ENCODE measurements around the gene CLEC4E. TPM values are rescaled to one million over a fixed set of nuclear protein-coding genes. Genes with fewer than 3 reads are reported as not detected.
"Not testable (repeated sequence)": the region's sequence is repeated elsewhere in the genome, so short reads cannot be mapped to it uniquely, and the experiment has no call there.

The CLEC4E gene
- polyA plus RNA-seq: not detected in 2 replicates
- not detected in 2 replicates for polyA minus RNA-seq

- H3K9me3 ChIP-seq (ENCODE audit: low read length); H3F3A ChIP-seq (ENCODE audit: insufficient read depth, low read length, poor library complexity, severe bottlenecking); H3K27me3 ChIP-seq (ENCODE audit: insufficient read depth, low read depth, low read length); H3K4me2 ChIP-seq (ENCODE audit: low read length); H3K79me2 ChIP-seq (replicated peaks; ENCODE audit: insufficient read depth, low read length); H3K9me2 ChIP-seq (ENCODE audit: insufficient read depth, low read length); H3K36me3 ChIP-seq (ENCODE audit: insufficient read depth, low read length); H3K27ac ChIP-seq (ENCODE audit: low read length); H3K9ac ChIP-seq (ENCODE audit: low read length); H2AFZ ChIP-seq (ENCODE audit: low read depth, low read length); H3K4me3 ChIP-seq (ENCODE audit: low read length); H4K20me1 ChIP-seq (ENCODE audit: insufficient read depth): not testable (repeated sequence)
Observed at GRCh38 chr12:8540831-8541230, at the start of gene CLEC4E. Gene CLEC4E (minus strand): TSS chr12:8540905. CDS start chr12:8540797, 108 bp downstream.

- no peaks in the 10 kb centered on the region for H3K9me3 ChIP-seq (ENCODE audit: low read length)
- H3K9me2 ChIP-seq (ENCODE audit: insufficient read depth, low read length): no peaks in the 10 kb centered on the region
- H3K4me3 ChIP-seq (ENCODE audit: low read length): no peak overlapping the region
- H3K4me2 ChIP-seq (ENCODE audit: low read length): no peak overlapping the region
- no peaks in the 10 kb centered on the region for H3F3A ChIP-seq (ENCODE audit: insufficient read depth, low read length, poor library complexity, severe bottlenecking)
- no peaks in the 10 kb centered on the region for H3K27me3 ChIP-seq (ENCODE audit: insufficient read depth, low read depth, low read length)
- H3K79me2 ChIP-seq (replicated peaks; ENCODE audit: insufficient read depth, low read length): no peaks in the 10 kb centered on the region
- no peak overlapping the region for H3K9ac ChIP-seq (ENCODE audit: low read length)
- no peak overlapping the region for H3K27ac ChIP-seq (ENCODE audit: low read length)
- H2AFZ ChIP-seq (ENCODE audit: low read depth, low read length): no peak overlapping the region
- no peaks in the 10 kb centered on the region for H4K20me1 ChIP-seq (ENCODE audit: insufficient read depth)
- no peaks in the 10 kb centered on the region for H3K36me3 ChIP-seq (ENCODE audit: insufficient read depth, low read length)
- TF ChIP-seq, protein P1, sequence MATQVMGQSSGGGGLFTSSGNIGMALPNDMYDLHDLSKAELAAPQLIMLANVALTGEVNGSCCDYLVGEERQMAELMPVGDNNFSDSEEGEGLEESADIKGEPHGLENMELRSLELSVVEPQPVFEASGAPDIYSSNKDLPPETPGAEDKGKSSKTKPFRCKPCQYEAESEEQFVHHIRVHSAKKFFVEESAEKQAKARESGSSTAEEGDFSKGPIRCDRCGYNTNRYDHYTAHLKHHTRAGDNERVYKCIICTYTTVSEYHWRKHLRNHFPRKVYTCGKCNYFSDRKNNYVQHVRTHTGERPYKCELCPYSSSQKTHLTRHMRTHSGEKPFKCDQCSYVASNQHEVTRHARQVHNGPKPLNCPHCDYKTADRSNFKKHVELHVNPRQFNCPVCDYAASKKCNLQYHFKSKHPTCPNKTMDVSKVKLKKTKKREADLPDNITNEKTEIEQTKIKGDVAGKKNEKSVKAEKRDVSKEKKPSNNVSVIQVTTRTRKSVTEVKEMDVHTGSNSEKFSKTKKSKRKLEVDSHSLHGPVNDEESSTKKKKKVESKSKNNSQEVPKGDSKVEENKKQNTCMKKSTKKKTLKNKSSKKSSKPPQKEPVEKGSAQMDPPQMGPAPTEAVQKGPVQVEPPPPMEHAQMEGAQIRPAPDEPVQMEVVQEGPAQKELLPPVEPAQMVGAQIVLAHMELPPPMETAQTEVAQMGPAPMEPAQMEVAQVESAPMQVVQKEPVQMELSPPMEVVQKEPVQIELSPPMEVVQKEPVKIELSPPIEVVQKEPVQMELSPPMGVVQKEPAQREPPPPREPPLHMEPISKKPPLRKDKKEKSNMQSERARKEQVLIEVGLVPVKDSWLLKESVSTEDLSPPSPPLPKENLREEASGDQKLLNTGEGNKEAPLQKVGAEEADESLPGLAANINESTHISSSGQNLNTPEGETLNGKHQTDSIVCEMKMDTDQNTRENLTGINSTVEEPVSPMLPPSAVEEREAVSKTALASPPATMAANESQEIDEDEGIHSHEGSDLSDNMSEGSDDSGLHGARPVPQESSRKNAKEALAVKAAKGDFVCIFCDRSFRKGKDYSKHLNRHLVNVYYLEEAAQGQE (IDR thresholded peaks at IDR 0.05; ENCODE audit: borderline replicate concordance): no peak
- TF ChIP-seq RAD21 (conservative IDR thresholded peaks at IDR 0.05) (no peak), EZH2 (IDR thresholded peaks at IDR 0.05; ENCODE audit: borderline replicate concordance, insufficient read depth, low read length, poor library complexity, severe bottlenecking) (no peak), POLR2AphosphoS5 (IDR thresholded peaks at IDR 0.05) (no peak), CTCF (IDR thresholded peaks at IDR 0.05; ENCODE audit: poor library complexity, severe bottlenecking) (no peak), TAF1 (IDR thresholded peaks at IDR 0.05; ENCODE audit: low read depth) (no peak), SMC3 (conservative IDR thresholded peaks at IDR 0.05; ENCODE audit: poor library complexity) (no peak), EP300 (conservative IDR thresholded peaks at IDR 0.05; ENCODE audit: poor library complexity, severe bottlenecking) (no peak), MXI1 (conservative IDR thresholded peaks at IDR 0.05; ENCODE audit: poor library complexity, severe bottlenecking) (no peak)
Observed at GRCh38 chr12:8589679-8590078, 49.0 kb upstream of the CLEC4E start.

- not testable (repeated sequence) for H3K4me2 ChIP-seq (ENCODE audit: low read length); H3K9me3 ChIP-seq (ENCODE audit: low read length); H3K9ac ChIP-seq (ENCODE audit: low read length); H3K36me3 ChIP-seq (ENCODE audit: insufficient read depth, low read length); H3K4me3 ChIP-seq (ENCODE audit: low read length); H2AFZ ChIP-seq (ENCODE audit: low read depth, low read length); H3K79me2 ChIP-seq (replicated peaks; ENCODE audit: insufficient read depth, low read length); H3K9me2 ChIP-seq (ENCODE audit: insufficient read depth, low read length); H3F3A ChIP-seq (ENCODE audit: insufficient read depth, low read length, poor library complexity, severe bottlenecking); H3K27me3 ChIP-seq (ENCODE audit: insufficient read depth, low read depth, low read length); H4K20me1 ChIP-seq (ENCODE audit: insufficient read depth); H3K27ac ChIP-seq (ENCODE audit: low read length)
Observed at GRCh38 chr12:8584478-8584877, 43.8 kb upstream of the CLEC4E start.
